OCI-LY3 (cell line): Measurements from ENCODE around the gene METTL6.

ENCODE experiments used
- H2AFZ ChIP-seq: fragments of 200-600, 300-600 bp; shearing (Covaris generic); 2 replicates; pipeline ENCODE4 v1.6.0; 2014; ENCODE audit warnings: antibody characterized with exemption, low read depth, low read length
- H3K27ac ChIP-seq: fragments of 200-600, 300-600 bp; sonication (generic); 2 replicates; pipeline ENCODE4 v1.5.1; 2014; ENCODE audit warnings: mild to moderate bottlenecking, low read length, moderate library complexity, mixed read lengths
- H3K27me3 ChIP-seq: fragments of 200-600, 300-600 bp; sonication (generic); 2 replicates; pipeline ENCODE4 v1.6.1; 2014; ENCODE audit warnings: low read depth, low read length, mixed read lengths
- H3K36me3 ChIP-seq: fragments of 200-600, 300-600 bp; sonication (generic); replicated peaks from 2 replicates; pipeline ENCODE3; 2014; ENCODE audit warnings: low read depth, low read length, mixed read lengths
- H3K4me1 ChIP-seq: fragments of 300-600, 200-600 bp; sonication (generic); 2 replicates; pipeline ENCODE4 v1.6.1; 2014; ENCODE audit warnings: low read length, mixed read lengths
- H3K4me2 ChIP-seq: fragments of 200-600, 300-600 bp; sonication (generic); 2 replicates; pipeline ENCODE4 v1.6.1; 2014; ENCODE audit warnings: low read length, mixed read lengths
- H3K4me3 ChIP-seq: fragments of 300-600, 200-600 bp; sonication (generic); 2 replicates; pipeline ENCODE4 v1.5.1; 2014; ENCODE audit warnings: antibody characterized with exemption, mild to moderate bottlenecking, low read length, moderate library complexity
- H3K79me2 ChIP-seq: fragments of 300-600, 200-600 bp; shearing (Covaris generic); 2 replicates; pipeline ENCODE4 v1.6.1; 2014; ENCODE audit warnings: mild to moderate bottlenecking, low read length, mixed read lengths
- H3K9ac ChIP-seq: fragments of 300-600, 200-600 bp; shearing (Covaris generic); 2 replicates; pipeline ENCODE4 v1.6.0; 2014; ENCODE audit warnings: mild to moderate bottlenecking, low read length, moderate library complexity
- H3K9me3 ChIP-seq: fragments of 200-600, 300-600 bp; shearing (Covaris generic); 2 replicates; pipeline ENCODE4 v1.6.1; 2014; ENCODE audit warnings: low read length, mixed read lengths; ENCODE audit not compliant: insufficient read depth
- H4K20me1 ChIP-seq: fragments of 200-600, 300-600 bp; sonication (generic); 2 replicates; pipeline ENCODE4 v1.6.1; 2016; ENCODE audit warnings: low read length, mixed read lengths; ENCODE audit not compliant: insufficient read depth
- EZH2phosphoT487 ChIP-seq: fragments of 200-600 bp; shearing (Covaris generic); IDR thresholded peaks from 2 replicates; pipeline ENCODE4 v1.6.1; 2018; ENCODE audit warnings: antibody characterized with exemption, mixed run types, low read depth
- TF ChIP-seq, protein P1 (sequence below): fragments of 200-600, 300-600 bp; sonication (generic); IDR thresholded peaks from 2 replicates; pipeline ENCODE4 v1.5.1; 2014; ENCODE audit warnings: antibody characterized with exemption, low read length, low read depth

The METTL6 gene

DNA sequence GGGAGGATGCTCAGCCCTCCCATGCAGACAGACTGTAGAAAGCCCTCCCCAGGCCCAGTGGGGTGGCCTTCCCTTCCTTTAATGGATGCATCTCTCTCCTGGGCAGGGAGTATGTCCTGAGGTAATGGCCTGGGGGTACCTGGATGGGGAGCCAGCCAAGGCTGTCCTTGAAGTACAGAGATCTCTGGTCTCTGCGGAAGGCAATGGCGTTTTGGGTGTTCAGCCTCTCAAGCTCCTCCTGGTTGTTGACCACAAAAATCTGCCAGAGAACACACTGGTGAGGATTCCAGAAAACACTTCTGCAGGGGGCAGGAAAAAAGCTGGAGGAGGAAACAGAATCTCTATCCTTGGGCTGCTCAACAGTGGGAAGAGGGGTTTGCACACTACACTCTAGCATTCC is 29.0 kb upstream of the METTL6 start:
- Histone ChIP-seq H3K4me3 (no peak overlapping the region), H2AFZ (no peak overlapping the region), H3K4me1 (no peaks in the 10 kb centered on the region), H3K27me3 (0 out of 2 replicates have a peak, but pooled peaks cover 4% of the 10 kb centered on the region), H3K36me3 (no peaks in the 10 kb centered on the region), H3K4me2 (no peak overlapping the region), H3K9ac (no peak overlapping the region), H3K79me2 (no peaks in the 10 kb centered on the region), H4K20me1 (no peaks in the 10 kb centered on the region), H3K9me3 (no peaks in the 10 kb centered on the region), H3K27ac (no peak overlapping the region)
- no peak for TF ChIP-seq EZH2phosphoT487
- TF ChIP-seq, protein P1, sequence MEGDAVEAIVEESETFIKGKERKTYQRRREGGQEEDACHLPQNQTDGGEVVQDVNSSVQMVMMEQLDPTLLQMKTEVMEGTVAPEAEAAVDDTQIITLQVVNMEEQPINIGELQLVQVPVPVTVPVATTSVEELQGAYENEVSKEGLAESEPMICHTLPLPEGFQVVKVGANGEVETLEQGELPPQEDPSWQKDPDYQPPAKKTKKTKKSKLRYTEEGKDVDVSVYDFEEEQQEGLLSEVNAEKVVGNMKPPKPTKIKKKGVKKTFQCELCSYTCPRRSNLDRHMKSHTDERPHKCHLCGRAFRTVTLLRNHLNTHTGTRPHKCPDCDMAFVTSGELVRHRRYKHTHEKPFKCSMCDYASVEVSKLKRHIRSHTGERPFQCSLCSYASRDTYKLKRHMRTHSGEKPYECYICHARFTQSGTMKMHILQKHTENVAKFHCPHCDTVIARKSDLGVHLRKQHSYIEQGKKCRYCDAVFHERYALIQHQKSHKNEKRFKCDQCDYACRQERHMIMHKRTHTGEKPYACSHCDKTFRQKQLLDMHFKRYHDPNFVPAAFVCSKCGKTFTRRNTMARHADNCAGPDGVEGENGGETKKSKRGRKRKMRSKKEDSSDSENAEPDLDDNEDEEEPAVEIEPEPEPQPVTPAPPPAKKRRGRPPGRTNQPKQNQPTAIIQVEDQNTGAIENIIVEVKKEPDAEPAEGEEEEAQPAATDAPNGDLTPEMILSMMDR: no peak

DNA sequence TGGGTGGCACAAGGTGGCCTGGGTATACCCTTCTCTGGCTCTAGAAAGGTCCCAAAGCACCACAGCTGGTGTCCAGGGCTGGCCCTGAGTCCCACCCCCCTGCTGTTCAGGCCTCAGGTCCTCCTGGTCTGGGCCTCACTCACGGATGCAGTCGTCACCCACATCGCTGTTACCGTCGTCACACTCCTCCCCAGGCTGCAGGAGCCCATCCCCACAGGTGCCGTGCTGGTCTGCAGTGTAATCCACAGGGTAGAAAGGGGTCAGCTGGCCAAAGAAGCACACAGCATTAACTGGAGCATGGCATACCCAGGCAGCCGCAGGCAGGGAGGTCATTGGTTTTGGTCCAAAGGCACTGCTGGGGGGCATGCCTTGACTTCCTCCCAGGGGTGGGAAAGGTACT is 28.4 kb upstream of the METTL6 start:
- 0 out of 2 replicates have a peak, but pooled peaks cover 3% of the 10 kb centered on the region for H3K27me3 ChIP-seq
- TF ChIP-seq, protein P1: no peak
- TF ChIP-seq EZH2phosphoT487: no peak
- no peak overlapping the region for H2AFZ ChIP-seq
- H3K79me2 ChIP-seq: no peaks in the 10 kb centered on the region
- H3K4me3 ChIP-seq: no peak overlapping the region
- no peak overlapping the region for H3K9ac ChIP-seq
- no peaks in the 10 kb centered on the region for H3K4me1 ChIP-seq
- H3K27ac ChIP-seq: no peak overlapping the region
- no peaks in the 10 kb centered on the region for H4K20me1 ChIP-seq
- H3K36me3 ChIP-seq: no peaks in the 10 kb centered on the region
- H3K9me3 ChIP-seq: no peaks in the 10 kb centered on the region
- no peak overlapping the region for H3K4me2 ChIP-seq

DNA sequence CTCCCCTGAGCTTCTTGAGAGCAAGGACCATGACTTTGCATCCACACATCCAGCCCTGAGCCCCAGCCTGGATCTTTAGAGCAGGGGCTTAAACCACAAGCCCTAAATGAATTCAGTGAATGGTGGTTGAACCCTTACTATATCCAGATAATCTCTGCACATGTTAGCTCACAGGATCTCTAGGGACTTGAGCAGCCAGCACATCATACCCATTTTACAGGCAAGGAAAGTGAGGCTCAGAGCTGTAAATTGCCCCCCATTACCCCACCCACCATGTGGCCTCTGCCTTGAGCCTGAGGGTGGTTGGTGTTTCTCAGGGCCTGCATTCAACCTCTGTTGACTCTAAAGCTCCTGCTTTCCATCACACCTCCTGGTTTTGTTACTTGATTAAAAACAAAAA is 27.6 kb upstream of the METTL6 start:
- no peaks in the 10 kb centered on the region for H3K27me3 ChIP-seq
- H2AFZ ChIP-seq: no peak overlapping the region
- no peak overlapping the region for H3K4me2 ChIP-seq
- H3K27ac ChIP-seq: no peak overlapping the region
- no peaks in the 10 kb centered on the region for H3K9me3 ChIP-seq
- no peak overlapping the region for H3K9ac ChIP-seq
- H3K79me2 ChIP-seq: no peaks in the 10 kb centered on the region
- no peaks in the 10 kb centered on the region for H3K36me3 ChIP-seq
- TF ChIP-seq, protein P1: no peak
- TF ChIP-seq EZH2phosphoT487: no peak
- H3K4me1 ChIP-seq: no peaks in the 10 kb centered on the region
- no peak overlapping the region for H3K4me3 ChIP-seq
- H4K20me1 ChIP-seq: no peaks in the 10 kb centered on the region

DNA sequence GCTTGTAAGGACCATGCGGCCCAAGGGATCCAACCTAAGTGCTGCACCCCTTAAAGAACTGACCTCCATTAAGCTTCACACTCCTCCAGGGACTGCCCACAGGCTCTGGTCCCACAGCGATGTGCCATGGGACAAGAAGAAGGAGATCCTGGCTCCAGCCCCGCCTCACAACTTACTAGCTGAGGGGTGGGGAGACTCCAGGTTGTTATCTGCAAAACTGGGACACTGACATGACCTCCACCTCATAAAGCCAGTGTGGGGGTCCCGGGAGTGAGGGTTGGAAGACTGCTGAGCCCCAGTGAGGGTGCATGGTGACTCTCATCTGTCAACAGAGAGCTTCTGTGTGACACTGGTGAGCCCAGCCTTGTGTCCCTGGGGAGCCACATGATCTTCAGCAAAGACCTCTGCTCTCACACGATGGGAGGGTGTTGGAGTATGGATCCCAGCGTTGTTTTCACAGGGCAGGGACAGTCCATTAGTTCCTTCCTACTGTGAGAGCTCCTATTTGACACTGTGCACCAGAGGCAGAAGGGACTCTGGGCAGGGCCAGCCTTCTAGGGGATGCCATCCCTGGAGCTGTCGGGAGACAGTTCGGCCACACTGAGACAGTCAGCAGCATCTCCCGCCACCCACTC is 26.8 kb upstream of the METTL6 start:
- no peak overlapping the region for H2AFZ ChIP-seq
- H3K9me3 ChIP-seq: no peaks in the 10 kb centered on the region
- no peaks in the 10 kb centered on the region for H3K36me3 ChIP-seq
- H3K4me2 ChIP-seq: no peak overlapping the region
- H3K9ac ChIP-seq: no peak overlapping the region
- no peak for TF ChIP-seq EZH2phosphoT487
- TF ChIP-seq, protein P1: no peak
- no peaks in the 10 kb centered on the region for H3K27me3 ChIP-seq
- H3K4me1 ChIP-seq: no peaks in the 10 kb centered on the region
- H4K20me1 ChIP-seq: no peaks in the 10 kb centered on the region
- H3K27ac ChIP-seq: no peak overlapping the region
- no peaks in the 10 kb centered on the region for H3K79me2 ChIP-seq
- H3K4me3 ChIP-seq: no peak overlapping the region
